ENCODE results near the gene USP6NL. TPM values are rescaled to one million over a fixed set of nuclear protein-coding genes. Genes with fewer than 3 reads are reported as not detected.

USP6NL gene
- total RNA-seq, 1 donor from 2014 or later: 39.9 TPM

DNA sequence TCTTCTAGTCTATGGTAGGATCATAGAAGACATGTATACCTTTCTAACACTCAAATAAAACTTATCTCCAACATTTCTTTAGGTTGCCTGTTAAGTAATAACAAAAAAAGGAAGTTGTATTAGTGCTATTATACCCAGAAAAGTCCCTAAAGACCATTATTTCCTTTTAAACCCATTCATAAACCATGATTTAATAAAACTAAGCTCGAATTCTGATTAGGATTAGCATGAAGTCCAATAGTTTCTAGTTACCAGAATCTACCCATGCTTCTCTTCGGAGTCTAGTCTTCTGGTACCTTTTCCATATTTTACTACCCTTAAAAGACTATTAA is 62.7 kb downstream of the USP6NL start:
- TF ChIP-seq, protein P1, sequence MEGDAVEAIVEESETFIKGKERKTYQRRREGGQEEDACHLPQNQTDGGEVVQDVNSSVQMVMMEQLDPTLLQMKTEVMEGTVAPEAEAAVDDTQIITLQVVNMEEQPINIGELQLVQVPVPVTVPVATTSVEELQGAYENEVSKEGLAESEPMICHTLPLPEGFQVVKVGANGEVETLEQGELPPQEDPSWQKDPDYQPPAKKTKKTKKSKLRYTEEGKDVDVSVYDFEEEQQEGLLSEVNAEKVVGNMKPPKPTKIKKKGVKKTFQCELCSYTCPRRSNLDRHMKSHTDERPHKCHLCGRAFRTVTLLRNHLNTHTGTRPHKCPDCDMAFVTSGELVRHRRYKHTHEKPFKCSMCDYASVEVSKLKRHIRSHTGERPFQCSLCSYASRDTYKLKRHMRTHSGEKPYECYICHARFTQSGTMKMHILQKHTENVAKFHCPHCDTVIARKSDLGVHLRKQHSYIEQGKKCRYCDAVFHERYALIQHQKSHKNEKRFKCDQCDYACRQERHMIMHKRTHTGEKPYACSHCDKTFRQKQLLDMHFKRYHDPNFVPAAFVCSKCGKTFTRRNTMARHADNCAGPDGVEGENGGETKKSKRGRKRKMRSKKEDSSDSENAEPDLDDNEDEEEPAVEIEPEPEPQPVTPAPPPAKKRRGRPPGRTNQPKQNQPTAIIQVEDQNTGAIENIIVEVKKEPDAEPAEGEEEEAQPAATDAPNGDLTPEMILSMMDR (IDR thresholded peaks at IDR 0.05): no peak
- TF ChIP-seq EZH2phosphoT487 (IDR thresholded peaks at IDR 0.05): no peak
- no peak for TF ChIP-seq EZH2 (IDR thresholded peaks at IDR 0.05)
- Mint-ChIP-seq H3K36me3 (peaks cover 22% of the 10 kb centered on the region), H3K27ac (no peak overlapping the region), H3K9me3 (peaks cover 25% of the 10 kb centered on the region), H3K27me3 (ENCODE audit: insufficient read depth, low read depth) (no peaks in the 10 kb centered on the region), H3K4me1 (peaks cover 11% of the 10 kb centered on the region), H3K4me3 (no peak overlapping the region)
- Histone ChIP-seq H3K4me2 (no peak overlapping the region), H3K79me2 (ENCODE audit: low read depth) (peaks cover 99% of the 10 kb centered on the region), H3K27me3 (no peaks in the 10 kb centered on the region), H4K20me1 (ENCODE audit: low read depth) (peaks cover 32% of the 10 kb centered on the region), H3K27ac (no peak overlapping the region), H2AFZ (replicated peaks) (no peak overlapping the region), H3K9ac (no peak overlapping the region), H3K4me1 (peaks cover 14% of the 10 kb centered on the region), H3K9me3 (ENCODE audit: low read depth) (no peaks in the 10 kb centered on the region), H3F3A (ENCODE audit: low read depth) (peaks cover 18% of the 10 kb centered on the region), H3K4me3 (no peak overlapping the region), H3K36me3 (no peaks in the 10 kb centered on the region)
- no peak for DNase-seq (ENCODE audit: low spot score)

DNA sequence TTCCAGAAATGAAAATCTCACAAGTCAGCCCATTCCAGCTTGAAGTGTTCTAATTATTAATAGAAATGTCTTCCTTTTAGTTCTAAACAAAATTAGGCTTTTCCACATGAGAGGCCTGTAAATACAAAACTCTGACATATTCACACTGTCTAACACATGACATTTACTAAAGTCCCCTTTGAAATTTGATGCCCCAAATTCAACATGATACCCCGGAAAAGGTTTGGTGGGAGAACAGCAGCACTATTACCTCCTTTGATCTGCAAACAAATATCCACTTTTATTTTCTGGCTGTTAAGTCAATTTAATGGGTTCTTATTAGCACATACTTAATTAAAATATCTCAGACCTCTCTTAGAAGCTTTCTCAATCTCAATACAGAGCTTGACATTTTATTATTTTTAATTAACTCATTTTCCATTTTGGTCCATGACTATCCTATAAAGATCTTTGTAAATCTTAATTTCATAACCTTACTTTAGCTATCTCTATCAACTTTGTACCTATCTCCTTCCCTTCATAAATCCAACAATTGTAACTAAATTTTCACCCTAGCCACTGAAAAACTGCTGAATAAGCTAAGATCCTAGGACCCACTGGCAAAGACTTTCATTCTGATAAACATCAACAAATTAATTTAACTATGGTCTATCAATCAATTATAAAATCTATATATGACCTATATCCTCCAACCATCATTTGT is 63.2 kb downstream of the USP6NL start:
- Histone ChIP-seq H3K9me3 (ENCODE audit: low read depth) (no peaks in the 10 kb centered on the region), H3K9ac (no peak overlapping the region), H3K4me1 (peaks cover 14% of the 10 kb centered on the region), H3F3A (ENCODE audit: low read depth) (peaks cover 18% of the 10 kb centered on the region), H4K20me1 (ENCODE audit: low read depth) (peaks cover 32% of the 10 kb centered on the region), H3K4me3 (no peak overlapping the region), H3K36me3 (no peaks in the 10 kb centered on the region), H3K27ac (no peak overlapping the region), H3K4me2 (no peak overlapping the region), H3K79me2 (ENCODE audit: low read depth) (peaks cover 99% of the 10 kb centered on the region), H2AFZ (replicated peaks) (no peak overlapping the region), H3K27me3 (no peaks in the 10 kb centered on the region)
- peaks cover 22% of the 10 kb centered on the region for H3K36me3 Mint-ChIP-seq
- H3K27me3 Mint-ChIP-seq (ENCODE audit: insufficient read depth, low read depth): no peaks in the 10 kb centered on the region
- H3K9me3 Mint-ChIP-seq: peaks cover 25% of the 10 kb centered on the region
- H3K4me1 Mint-ChIP-seq: peaks cover 11% of the 10 kb centered on the region
- TF ChIP-seq EZH2 (IDR thresholded peaks at IDR 0.05) (no peak), EZH2phosphoT487 (IDR thresholded peaks at IDR 0.05) (no peak)
- TF ChIP-seq, protein P1 (IDR thresholded peaks at IDR 0.05): no peak
- no peak overlapping the region for H3K4me3 Mint-ChIP-seq
- H3K27ac Mint-ChIP-seq: no peak overlapping the region
- DNase-seq (ENCODE audit: low spot score): no peak

DNA sequence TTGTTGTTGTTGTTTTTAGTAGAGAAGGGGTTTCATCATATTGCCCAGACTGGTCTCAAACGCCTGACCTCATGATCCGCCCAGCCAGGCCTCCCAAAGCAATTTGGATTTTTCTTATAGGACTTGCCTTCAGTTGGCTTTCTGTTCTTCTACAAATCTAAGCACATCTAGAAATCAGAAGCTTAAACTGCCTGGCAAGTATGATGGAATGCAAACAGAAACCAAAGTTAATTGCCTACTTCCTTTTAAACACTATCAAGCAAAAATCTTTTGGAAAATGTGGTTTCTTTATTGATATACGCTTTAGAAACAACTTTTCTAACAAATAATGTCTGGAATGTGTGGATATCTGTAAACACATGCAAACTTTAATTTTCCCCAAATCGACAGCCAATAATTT is 64.9 kb downstream of the USP6NL start:
- Histone ChIP-seq H3K27me3 (no peaks in the 10 kb centered on the region), H3F3A (ENCODE audit: low read depth) (peaks cover 18% of the 10 kb centered on the region), H3K79me2 (ENCODE audit: low read depth) (peaks cover 99% of the 10 kb centered on the region), H3K4me3 (no peak overlapping the region), H3K4me1 (peaks cover 20% of the 10 kb centered on the region), H3K36me3 (no peaks in the 10 kb centered on the region), H2AFZ (replicated peaks) (no peak overlapping the region), H3K4me2 (no peak overlapping the region), H3K27ac (no peak overlapping the region), H3K9me3 (ENCODE audit: low read depth) (no peaks in the 10 kb centered on the region), H4K20me1 (ENCODE audit: low read depth) (peaks cover 40% of the 10 kb centered on the region), H3K9ac (no peak overlapping the region)
- peaks cover 22% of the 10 kb centered on the region for H3K36me3 Mint-ChIP-seq
- no peaks in the 10 kb centered on the region for H3K27me3 Mint-ChIP-seq (ENCODE audit: insufficient read depth, low read depth)
- no peak overlapping the region for H3K4me3 Mint-ChIP-seq
- H3K27ac Mint-ChIP-seq: no peak overlapping the region
- no peak for DNase-seq (ENCODE audit: low spot score)
- peaks cover 24% of the 10 kb centered on the region for H3K9me3 Mint-ChIP-seq
- no peak for TF ChIP-seq EZH2 (IDR thresholded peaks at IDR 0.05)
- no peak for TF ChIP-seq EZH2phosphoT487 (IDR thresholded peaks at IDR 0.05)
- TF ChIP-seq, protein P1 (IDR thresholded peaks at IDR 0.05): no peak
- peaks cover 14% of the 10 kb centered on the region for H3K4me1 Mint-ChIP-seq
